Measurements from ENCODE around the gene PRPF8.

PRPF8 gene

DNA sequence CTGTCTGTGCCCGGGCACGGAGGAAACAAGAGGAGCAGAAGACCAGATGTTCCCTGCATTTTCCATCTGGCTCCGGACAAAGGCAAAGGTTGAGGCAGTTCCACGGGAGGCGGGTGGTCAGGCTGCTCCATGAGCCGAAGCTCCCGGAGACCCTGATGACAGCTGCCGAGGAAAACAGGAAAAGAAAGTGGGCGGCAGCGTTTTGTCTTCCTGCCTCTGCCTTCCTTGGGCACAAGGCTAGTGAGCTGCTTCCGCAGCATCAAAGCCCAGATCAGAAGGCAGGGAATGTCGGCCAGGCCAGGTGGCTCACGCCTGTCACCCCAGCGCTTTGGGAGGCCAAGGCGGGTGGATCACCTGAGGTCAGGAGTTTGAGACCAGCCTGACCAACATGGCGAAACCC lies 72.3 kb downstream of the PRPF8 start:
- no peaks in the 10 kb centered on the region for H3K27me3 Mint-ChIP-seq
- no peak overlapping the region for H3K27ac Mint-ChIP-seq
- peaks cover 16% of the 10 kb centered on the region for H3K4me1 Mint-ChIP-seq
- no peaks in the 10 kb centered on the region for H3K9me3 Mint-ChIP-seq
- no peak overlapping the region for H3K4me3 Mint-ChIP-seq
- no peak for ATAC-seq
- no peak for DNase-seq

DNA sequence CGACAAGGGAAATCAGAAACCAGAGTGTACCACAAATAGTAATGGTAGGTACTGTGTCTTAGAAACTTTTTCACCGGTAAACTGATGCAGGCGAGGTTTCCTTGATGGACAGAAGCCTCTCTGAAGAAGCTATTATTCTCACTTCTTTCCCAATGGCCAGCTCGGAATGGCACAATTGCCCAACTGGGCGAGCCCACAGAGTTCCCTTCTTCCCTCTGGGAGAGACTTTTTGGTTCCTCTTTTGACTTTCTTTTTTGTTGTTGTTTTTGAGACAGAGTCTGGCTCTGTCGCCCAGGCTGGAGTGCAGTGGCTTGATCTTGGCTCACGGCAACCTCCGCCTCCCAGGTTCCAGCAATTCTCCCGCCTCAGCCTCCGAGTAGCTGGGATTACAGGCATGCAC lies 73.0 kb downstream of the PRPF8 start:
- no peak overlapping the region for H3K4me3 Mint-ChIP-seq
- H3K4me1 Mint-ChIP-seq: peaks cover 22% of the 10 kb centered on the region
- no peak overlapping the region for H3K27ac Mint-ChIP-seq
- no peaks in the 10 kb centered on the region for H3K27me3 Mint-ChIP-seq
- ATAC-seq: no peak
- no peaks in the 10 kb centered on the region for H3K9me3 Mint-ChIP-seq
- no peak for DNase-seq

DNA sequence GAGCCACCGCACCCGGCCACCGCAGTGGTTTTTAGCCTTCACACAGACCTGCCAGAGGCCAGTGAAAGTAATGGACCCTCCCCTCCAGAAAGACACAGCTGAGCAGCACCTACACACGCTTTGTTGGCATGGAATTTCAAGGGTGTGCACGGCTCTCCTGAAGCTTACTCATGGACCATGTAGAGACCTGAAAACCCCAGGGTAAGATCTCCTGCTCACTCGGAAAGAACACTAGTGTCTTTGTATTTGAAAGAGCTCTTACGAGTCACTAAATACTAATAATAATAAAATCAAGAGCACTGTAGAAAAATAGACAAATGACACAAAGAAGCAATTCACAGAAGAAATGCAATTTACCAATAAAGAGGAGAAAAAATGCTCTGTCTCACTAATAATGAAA lies 76.0 kb downstream of the PRPF8 start:
- Mint-ChIP-seq H3K9me3 (no peaks in the 10 kb centered on the region), H3K4me3 (no peak overlapping the region), H3K27me3 (peaks cover 12% of the 10 kb centered on the region), H3K4me1 (peaks cover 46% of the 10 kb centered on the region), H3K27ac (peak overlapping the region; percentile 67 to 89)
- DNase-seq (no peak), ATAC-seq (no peak)

DNA sequence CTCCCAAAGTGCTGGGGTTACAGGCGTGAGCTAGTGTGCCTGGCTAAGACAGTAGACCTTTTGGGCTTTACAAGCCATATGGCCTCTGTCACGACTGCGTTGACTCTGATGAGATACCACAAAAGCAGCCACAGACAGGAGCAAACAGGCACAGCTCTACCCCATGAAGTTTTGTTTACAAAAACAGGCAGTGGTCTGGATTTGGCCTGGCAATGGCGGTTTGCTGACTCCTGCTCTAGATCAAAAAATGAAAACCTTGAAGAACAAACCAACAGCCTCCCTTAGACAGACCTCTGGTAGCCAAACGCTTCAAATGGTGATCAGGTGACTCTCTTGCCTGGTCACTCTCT lies 76.7 kb downstream of the PRPF8 start:
- Mint-ChIP-seq H3K27me3 (peaks cover 12% of the 10 kb centered on the region), H3K27ac (peak overlapping the region in 1 of 2 donors; percentile 97), H3K4me1 (peaks cover 46% of the 10 kb centered on the region), H3K4me3 (peak overlapping the region; percentile 20 to 80), H3K9me3 (no peaks in the 10 kb centered on the region)
- peak in 1 of 2 donors; percentile 13 for DNase-seq
- peak; percentile 26 for ATAC-seq

DNA sequence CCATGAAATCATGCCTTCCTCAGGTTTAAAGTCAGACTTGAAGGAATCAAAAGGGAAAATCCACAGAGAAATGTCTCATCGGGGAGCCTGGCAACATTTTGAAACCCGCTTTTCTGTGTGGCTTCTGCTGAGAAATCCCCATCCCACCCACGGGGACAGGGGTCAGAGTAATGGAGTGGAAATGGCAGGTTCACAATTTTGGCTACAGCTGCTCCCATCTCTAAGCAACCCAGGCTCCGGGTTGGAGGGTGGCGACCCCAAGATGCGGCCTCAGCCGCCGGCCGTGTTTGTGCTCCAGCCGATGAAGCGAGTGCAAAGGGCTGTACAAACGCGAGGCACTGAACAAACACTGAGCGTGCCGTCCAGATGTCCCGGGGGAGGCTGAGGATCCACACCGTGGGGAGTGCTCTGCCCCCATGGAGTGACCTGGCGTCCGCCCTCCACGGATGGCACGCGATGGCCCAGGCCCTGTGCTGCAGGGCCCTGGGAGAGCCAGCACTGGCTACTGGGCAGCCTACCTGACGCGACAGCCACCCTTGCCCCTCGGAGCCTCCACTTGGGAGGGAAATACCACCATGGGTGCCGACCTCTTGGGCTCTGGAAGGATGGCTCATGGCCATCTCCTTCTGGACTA lies 78.2 kb downstream of the PRPF8 start:
- ATAC-seq (no peak), DNase-seq (peak in 1 of 2 donors; percentile 49)
- H3K27ac Mint-ChIP-seq: peak overlapping the region; percentile 81 to 97
- peaks cover 0 to 5% of the 10 kb centered on the region in 2 donors for H3K9me3 Mint-ChIP-seq
- H3K4me3 Mint-ChIP-seq: peak overlapping the region; percentile 56 to 80
- H3K4me1 Mint-ChIP-seq: peaks cover 46% of the 10 kb centered on the region
- peaks cover 12% of the 10 kb centered on the region for H3K27me3 Mint-ChIP-seq

DNA sequence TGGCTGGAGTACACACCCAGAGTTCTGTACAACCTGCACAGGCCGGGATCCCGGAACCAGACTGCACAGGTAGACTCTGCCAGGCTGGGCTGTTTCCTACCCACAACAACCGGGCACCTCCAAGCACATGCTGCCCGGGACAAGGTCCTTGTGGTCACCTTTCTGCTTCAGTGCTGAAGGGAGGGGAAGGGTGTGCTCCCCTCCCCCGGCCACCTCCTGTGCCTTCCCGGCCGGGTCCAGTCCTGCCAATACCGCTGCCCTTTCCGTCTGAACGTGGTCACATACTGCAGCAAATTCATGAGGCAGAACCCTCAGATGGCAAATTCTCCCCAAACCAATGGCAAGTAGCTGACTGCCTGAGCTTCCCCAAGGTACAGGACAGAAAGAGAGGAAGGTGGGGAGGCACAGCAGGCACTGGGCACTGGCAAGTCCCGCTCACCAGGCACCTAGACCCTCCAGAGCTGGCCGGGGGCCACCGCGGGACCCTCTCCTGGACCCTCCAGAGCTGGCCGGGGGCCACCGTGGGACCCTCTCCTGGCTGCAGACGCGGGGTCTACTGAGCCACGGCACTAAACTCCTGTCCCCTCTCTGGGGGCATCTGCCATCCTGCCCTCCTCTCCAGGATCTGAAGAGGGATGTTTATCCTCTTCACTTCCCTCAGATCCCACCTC lies 78.9 kb downstream of the PRPF8 start:
- DNase-seq: no peak
- H3K9me3 Mint-ChIP-seq: peaks cover 0 to 9% of the 10 kb centered on the region in 2 donors
- peaks cover 12% of the 10 kb centered on the region for H3K27me3 Mint-ChIP-seq
- peak overlapping the region in 1 of 2 donors; percentile 52 for H3K27ac Mint-ChIP-seq
- peaks cover 46% of the 10 kb centered on the region for H3K4me1 Mint-ChIP-seq
- H3K4me3 Mint-ChIP-seq: peak overlapping the region; percentile 56 to 58
- no peak for ATAC-seq

DNA sequence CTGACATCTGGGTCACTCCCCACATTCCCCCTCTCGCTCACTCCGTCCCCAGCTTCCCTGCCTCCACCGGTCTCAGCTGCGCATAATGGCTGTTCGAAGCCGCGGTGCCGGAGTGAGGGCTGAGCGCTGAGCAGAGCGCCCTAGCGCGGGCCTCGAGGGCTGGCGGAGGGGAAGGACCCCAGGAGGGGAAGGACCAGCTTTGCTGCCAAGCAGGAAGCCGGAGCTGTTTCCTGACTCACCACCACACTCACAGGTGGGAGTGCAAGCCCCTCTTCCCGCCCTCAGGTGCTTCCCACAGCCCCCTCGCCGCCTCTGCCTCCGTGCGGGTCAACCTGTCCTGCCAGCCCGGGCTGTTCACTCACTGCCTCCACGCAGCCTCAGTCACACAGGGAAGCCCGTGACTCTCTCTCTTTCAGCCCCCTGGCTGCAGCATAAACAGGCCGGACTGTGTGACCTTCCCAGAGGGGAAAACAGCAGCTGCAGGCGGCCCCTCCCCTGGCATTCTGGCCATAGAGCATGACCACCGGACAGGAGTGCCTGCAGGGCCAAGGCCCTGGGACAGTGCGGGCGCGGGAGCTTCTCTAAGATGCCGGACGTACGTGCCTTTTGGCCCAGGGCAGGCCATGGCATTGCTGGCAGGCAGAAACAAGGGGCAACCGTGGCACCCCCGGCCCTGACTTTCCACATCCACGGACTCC lies 79.7 kb downstream of the PRPF8 start:
- ATAC-seq (no peak), DNase-seq (peak in 1 of 2 donors; percentile 22)
- H3K27ac Mint-ChIP-seq: peak overlapping the region; percentile 78 to 96
- H3K4me3 Mint-ChIP-seq: peak overlapping the region; percentile 51 to 66
- H3K27me3 Mint-ChIP-seq: peaks cover 12% of the 10 kb centered on the region
- H3K9me3 Mint-ChIP-seq: peaks cover 0 to 9% of the 10 kb centered on the region in 2 donors
- H3K4me1 Mint-ChIP-seq: peaks cover 46% of the 10 kb centered on the region

DNA sequence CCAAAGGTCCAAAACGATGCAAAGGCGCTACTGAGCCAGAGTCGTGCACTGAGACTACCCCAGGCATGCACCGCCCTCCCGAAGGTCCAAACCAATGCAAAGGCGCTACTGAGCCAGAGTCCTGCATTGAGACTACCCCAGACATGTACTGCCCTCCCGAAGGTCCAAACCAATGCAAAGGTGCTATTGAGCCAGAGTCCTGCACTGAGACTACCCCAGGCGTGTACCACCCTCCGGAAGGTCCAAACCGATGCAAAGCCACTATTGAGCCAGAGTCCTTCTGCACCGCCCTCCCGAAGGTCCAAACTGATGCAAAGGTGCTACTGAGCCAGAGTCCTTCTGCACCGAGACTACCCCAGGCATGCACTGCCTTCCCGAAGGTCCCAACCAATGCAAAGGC lies 83.1 kb downstream of the PRPF8 start:
- H3K27ac Mint-ChIP-seq: no peak overlapping the region
- H3K9me3 Mint-ChIP-seq: peaks cover 0 to 9% of the 10 kb centered on the region in 2 donors
- no peak for DNase-seq
- no peak for ATAC-seq
- H3K4me3 Mint-ChIP-seq: no peak overlapping the region
- H3K27me3 Mint-ChIP-seq: peaks cover 12% of the 10 kb centered on the region
- H3K4me1 Mint-ChIP-seq: peaks cover 23% of the 10 kb centered on the region
